ENCODE data around the gene CCNY.
"Not testable (repeated sequence)": the region's sequence is repeated elsewhere in the genome, so short reads cannot be mapped to it uniquely, and the experiment has no call there.

CCNY gene

DNA sequence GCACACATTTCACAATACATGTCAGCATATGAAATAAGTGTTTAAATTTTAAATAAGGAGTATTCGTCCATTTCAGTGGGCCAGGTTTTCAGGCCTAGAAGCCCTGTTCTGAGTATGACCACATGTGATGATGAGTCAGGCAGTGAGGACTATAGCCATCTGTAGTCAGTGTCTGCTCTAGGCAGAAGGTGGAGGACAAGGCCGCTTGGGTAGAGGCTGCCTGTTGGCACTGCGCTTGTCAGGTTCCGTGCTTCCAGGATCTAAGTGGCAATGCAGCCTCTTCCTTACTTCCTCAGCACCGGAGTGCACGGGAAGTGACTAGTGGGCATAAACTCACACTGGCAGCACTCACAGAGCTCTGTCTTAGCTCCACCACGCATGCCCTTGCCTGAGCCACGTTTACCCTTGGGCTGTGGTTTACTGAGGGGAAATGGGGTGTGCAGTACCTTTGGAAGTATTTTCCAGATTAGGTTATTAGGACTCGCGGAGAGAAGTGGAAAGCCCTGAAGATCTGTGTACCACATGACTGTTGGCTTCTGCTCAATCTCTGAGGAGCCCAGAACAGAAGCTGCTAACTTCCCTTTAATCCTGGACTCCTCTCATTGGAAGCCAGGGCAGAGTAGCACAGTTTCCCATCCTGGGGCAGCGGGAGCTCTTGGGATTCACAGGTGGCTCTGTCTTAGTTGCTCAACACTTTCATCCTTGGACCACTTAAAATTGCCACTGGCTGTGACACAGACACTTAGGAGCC, 181.3 kb downstream of the CCNY start:
- Histone ChIP-seq H3K9me3 (replicated peaks in 1 of 11) (no peaks in the 10 kb centered on the region), H3K27ac (no peak overlapping the region), H3K4me1 (peaks cover under 1 to 65% (median 8%) of the 10 kb centered on the region in 10 experiments; a peak in 17 of 20 replicates), H3K36me3 (peaks cover 6 to 55% (median 39%) of the 10 kb centered on the region in 11 experiments; a peak in 20 of 22 replicates), H4K20me1 (peaks cover 3 to 85% (median 38%) of the 10 kb centered on the region in 11 experiments; a peak in 17 of 22 replicates), H3K9ac (no peak overlapping the region), H3K4me3 (no peak overlapping the region), H3K27me3 (no peaks in the 10 kb centered on the region), H3K4me2 (peak overlapping the region in 2 of 11 experiments; percentile 12 to 51; a peak in 3 of 22 replicates)
- no peak for TF ChIP-seq Cebpa-rat (IDR thresholded peaks at IDR 0.05)

DNA sequence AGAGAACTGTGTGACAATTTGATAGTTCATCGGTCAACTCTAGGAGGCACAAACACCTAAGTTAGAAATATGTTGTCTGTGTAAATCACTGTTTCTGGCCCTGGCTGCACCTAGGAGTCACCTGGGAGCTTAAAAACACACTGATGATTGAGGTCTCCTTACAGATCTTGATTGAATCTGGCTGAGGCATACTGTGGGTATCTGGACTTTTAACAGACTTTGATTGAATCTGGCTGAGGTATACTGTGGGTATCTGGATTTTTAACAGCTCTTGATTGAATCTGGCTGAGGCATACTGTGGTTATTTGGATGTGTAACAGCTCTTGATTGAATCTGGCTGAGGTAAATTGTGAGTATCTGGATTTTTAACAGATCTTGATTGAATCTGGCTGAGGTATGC, 181.9 kb downstream of the CCNY start:
- not testable (repeated sequence) for H3K4me3 ChIP-seq; H3K27me3 ChIP-seq; H3K27ac ChIP-seq; H3K9me3 ChIP-seq (replicated peaks in 1 of 11); H3K9ac ChIP-seq; H3K4me2 ChIP-seq
- Histone ChIP-seq H3K36me3 (peaks cover 6 to 58% (median 45%) of the 10 kb centered on the region in 11 experiments; a peak in 20 of 22 replicates), H3K4me1 (peaks cover 3 to 68% (median 12%) of the 10 kb centered on the region in 10 experiments; a peak in 18 of 20 replicates), H4K20me1 (peaks cover 3 to 84% (median 40%) of the 10 kb centered on the region in 11 experiments; a peak in 17 of 22 replicates)

DNA sequence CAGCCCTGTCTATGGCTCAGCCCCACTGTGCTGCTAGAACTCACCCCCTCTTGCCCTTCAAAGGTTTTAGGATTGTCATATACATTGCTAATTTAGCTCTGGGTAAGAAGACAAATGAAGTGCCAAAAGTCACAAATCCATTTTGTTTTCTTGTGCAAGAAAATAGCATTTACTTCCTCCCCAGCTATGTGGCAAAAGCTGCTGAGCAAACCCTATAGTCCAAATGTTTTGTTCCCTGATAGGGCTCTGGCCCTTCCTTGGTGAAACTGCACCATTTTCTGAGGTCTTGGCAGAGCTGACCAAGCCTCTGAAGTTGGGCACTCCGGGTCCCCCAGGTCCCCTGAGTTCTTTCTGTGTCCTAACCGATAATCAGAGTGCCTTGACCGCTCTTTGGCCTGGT, 184.7 kb downstream of the CCNY start:
- TF ChIP-seq Cebpa-rat (IDR thresholded peaks at IDR 0.05): no peak
- H4K20me1 ChIP-seq: peaks cover 0 to 70% (median 26%) of the 10 kb centered on the region in 11 experiments; a peak in 15 of 22 replicates
- H3K27me3 ChIP-seq: no peaks in the 10 kb centered on the region
- H3K9me3 ChIP-seq (replicated peaks in 1 of 11): no peaks in the 10 kb centered on the region
- H3K27ac ChIP-seq: peak overlapping the region in 3 of 11 experiments; percentile 8 to 24 (median 23); a peak in 3 of 22 replicates
- H3K4me3 ChIP-seq: no peak overlapping the region
- H3K4me2 ChIP-seq: peak overlapping the region in 2 of 11 experiments; percentile 59 to 71; a peak in 4 of 22 replicates
- no peak overlapping the region for H3K9ac ChIP-seq
- H3K36me3 ChIP-seq: peaks cover 6 to 58% (median 46%) of the 10 kb centered on the region in 11 experiments; a peak in 20 of 22 replicates
- H3K4me1 ChIP-seq: peaks cover 9 to 73% (median 16%) of the 10 kb centered on the region in 10 experiments; a peak in 18 of 20 replicates

DNA sequence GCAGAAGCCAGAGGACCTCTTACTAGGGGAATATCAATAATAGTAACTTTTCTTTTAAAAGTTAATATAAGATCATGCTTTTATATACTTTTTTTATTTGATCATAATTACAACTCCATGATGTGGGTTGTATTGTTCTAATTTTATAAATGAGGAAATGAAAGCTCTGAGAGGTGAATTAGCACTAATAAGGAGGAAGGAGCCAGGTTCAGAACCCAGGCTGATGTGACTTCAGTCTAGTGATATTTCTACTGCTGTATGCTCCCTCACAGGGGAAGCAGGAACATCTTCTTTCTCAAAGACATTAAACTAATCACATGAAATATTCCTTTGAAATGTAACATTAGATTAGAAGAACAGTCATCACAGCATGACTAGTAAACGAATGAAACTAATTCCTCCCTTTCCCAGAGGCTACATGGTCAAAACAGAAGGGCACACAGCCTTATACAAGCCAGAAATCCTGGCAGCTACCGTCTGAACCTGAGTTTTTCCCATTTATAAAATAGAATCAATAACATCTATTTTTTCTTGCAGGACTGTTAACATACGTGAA, 187.4 kb downstream of the CCNY start:
- Histone ChIP-seq H3K27ac (0 out of 22 replicates have a peak overlapping the region, but pooled peaks of 1 of the 11 experiments have one; percentile 12), H3K4me1 (peaks cover 9 to 52% (median 12%) of the 10 kb centered on the region in 10 experiments; a peak in 18 of 20 replicates), H3K4me3 (no peak overlapping the region), H3K9me3 (replicated peaks in 1 of 11) (no peaks in the 10 kb centered on the region), H3K27me3 (no peaks in the 10 kb centered on the region), H3K36me3 (peaks cover 18 to 55% (median 46%) of the 10 kb centered on the region in 11 experiments), H4K20me1 (peaks cover 0 to 71% (median 16%) of the 10 kb centered on the region in 11 experiments; a peak in 12 of 22 replicates), H3K4me2 (peak overlapping the region in 10 of 11 experiments; percentile 7 to 62 (median 26); a peak in 14 of 22 replicates), H3K9ac (no peak overlapping the region)
- TF ChIP-seq Cebpa-rat (IDR thresholded peaks at IDR 0.05): no peak

DNA sequence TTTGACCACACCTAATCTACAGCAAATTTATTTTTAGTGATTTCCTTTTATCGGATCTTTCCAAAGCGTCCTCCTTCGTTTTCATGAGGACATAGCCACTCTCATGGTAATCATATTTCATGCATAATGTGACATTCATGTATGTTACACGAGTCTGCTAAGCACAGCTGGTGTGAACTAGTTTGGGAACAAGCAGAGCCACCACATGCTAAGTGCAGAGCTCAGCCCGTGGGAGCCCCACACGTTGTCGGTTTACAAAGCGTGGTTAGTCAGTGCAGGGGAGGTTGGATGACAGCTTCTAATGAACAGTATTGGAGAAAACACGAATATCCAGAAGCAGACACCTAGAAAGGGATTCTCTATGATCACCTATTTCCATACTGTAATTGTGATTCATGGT, 190.4 kb downstream of the CCNY start:
- Histone ChIP-seq H3K9ac (no peak overlapping the region), H3K4me1 (peaks cover 9 to 30% (median 12%) of the 10 kb centered on the region in 10 experiments; a peak in 18 of 20 replicates), H3K27me3 (no peaks in the 10 kb centered on the region), H3K9me3 (replicated peaks in 1 of 11) (no peaks in the 10 kb centered on the region; a peak in 1 of 22 replicates), H3K4me3 (no peak overlapping the region), H3K27ac (no peak overlapping the region), H4K20me1 (peaks cover 0 to 55% (median 16%) of the 10 kb centered on the region in 11 experiments; a peak in 12 of 22 replicates), H3K4me2 (no peak overlapping the region), H3K36me3 (peaks cover 32 to 71% (median 52%) of the 10 kb centered on the region in 11 experiments)
- no peak for TF ChIP-seq Cebpa-rat (IDR thresholded peaks at IDR 0.05)

DNA sequence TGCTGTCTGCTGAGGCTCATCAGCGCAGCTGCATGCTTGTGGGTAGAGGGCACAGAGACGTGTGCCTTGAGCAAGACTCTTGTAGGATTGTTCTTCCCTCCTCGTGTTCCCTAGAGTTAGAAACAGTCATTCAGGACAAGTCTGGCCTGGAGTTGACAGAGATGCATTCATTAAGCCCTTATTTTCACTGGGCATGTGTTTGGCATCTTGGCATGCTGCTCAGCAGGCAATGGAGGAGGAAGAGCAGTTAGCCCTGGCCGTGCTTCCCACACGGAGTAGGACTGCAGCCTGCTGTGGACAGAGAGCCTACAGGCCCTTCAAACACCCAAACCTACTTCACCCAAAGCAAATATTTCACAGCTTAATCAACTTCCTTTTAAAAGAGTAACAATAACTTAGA, 195.8 kb downstream of the CCNY start:
- Histone ChIP-seq H3K4me2 (no peak overlapping the region), H3K36me3 (peaks cover 74 to 100% (median 88%) of the 10 kb centered on the region in 11 experiments), H3K4me1 (no peaks in the 10 kb centered on the region), H3K27me3 (no peaks in the 10 kb centered on the region), H3K9ac (no peak overlapping the region), H4K20me1 (peaks cover 0 to 24% (median 5%) of the 10 kb centered on the region in 11 experiments; a peak in 5 of 22 replicates), H3K4me3 (no peak overlapping the region), H3K27ac (no peak overlapping the region), H3K9me3 (replicated peaks in 1 of 11) (peaks cover 38 to 53% (median 47%) of the 10 kb centered on the region in 11 experiments)
- no peak for TF ChIP-seq Cebpa-rat (IDR thresholded peaks at IDR 0.05)

DNA sequence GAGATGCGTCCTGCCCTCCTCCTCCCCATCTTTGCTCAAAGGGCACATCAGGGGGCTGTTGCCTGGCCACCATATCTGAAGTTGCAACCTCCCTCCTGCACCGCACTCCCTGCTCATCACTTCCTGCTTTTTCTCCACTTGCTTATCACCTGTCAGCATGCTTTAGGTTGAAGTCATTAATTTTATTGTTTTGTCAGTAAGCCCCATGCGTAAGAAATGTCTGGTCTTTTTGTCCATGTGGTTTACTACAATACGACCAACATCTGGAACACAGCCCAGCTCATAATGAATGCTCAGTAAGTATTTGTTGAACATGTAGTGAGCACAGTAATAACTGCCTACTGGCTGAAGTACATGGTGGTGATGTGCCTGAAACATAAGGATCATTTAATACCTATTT, 197.3 kb downstream of the CCNY start:
- no peak overlapping the region for H3K4me2 ChIP-seq
- no peaks in the 10 kb centered on the region for H3K27me3 ChIP-seq
- H3K4me1 ChIP-seq: peaks cover 0 to 3% (median 0%) of the 10 kb centered on the region in 10 experiments; a peak in 1 of 20 replicates
- no peak overlapping the region for H3K4me3 ChIP-seq
- H3K27ac ChIP-seq: no peak overlapping the region
- no peak overlapping the region for H3K9ac ChIP-seq
- H3K36me3 ChIP-seq: peaks cover 88 to 100% (median 94%) of the 10 kb centered on the region in 11 experiments
- peaks cover 0 to 17% (median 5%) of the 10 kb centered on the region in 11 experiments; a peak in 6 of 22 replicates for H4K20me1 ChIP-seq
- peaks cover 38 to 65% (median 60%) of the 10 kb centered on the region in 11 experiments for H3K9me3 ChIP-seq (replicated peaks in 1 of 11)
- no peak for TF ChIP-seq Cebpa-rat (IDR thresholded peaks at IDR 0.05)

DNA sequence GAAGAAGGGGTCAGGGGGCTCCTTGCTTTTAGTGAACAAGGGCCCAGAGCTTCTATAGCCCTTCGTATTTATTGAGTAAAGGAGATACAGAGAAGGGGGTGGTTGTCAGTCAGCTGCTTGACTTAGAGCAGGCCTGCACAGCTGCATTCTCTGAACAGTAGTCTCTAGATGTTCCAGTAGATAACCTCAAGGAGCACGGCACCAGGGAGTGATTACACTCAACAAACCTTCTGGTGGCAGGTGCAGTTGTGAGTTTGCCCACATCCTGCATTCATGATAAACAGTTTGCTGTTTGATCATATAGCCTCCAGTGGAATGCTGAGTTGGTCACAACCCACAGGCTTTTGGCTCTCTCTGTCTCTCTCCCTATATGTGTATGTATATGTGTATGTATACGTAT, 198.8 kb downstream of the CCNY start:
- Histone ChIP-seq H3K27me3 (no peaks in the 10 kb centered on the region), H3K4me1 (peaks cover 0 to 6% (median 0%) of the 10 kb centered on the region in 10 experiments; a peak in 1 of 20 replicates), H3K36me3 (peaks cover 92 to 100% (median 99%) of the 10 kb centered on the region in 11 experiments), H3K4me2 (no peak overlapping the region), H4K20me1 (peaks cover 0 to 26% (median 0%) of the 10 kb centered on the region in 11 experiments; a peak in 4 of 22 replicates), H3K9me3 (replicated peaks in 1 of 11) (peaks cover 38 to 74% (median 62%) of the 10 kb centered on the region in 11 experiments), H3K27ac (no peak overlapping the region), H3K9ac (no peak overlapping the region), H3K4me3 (no peak overlapping the region)
- no peak for TF ChIP-seq Cebpa-rat (IDR thresholded peaks at IDR 0.05)

DNA sequence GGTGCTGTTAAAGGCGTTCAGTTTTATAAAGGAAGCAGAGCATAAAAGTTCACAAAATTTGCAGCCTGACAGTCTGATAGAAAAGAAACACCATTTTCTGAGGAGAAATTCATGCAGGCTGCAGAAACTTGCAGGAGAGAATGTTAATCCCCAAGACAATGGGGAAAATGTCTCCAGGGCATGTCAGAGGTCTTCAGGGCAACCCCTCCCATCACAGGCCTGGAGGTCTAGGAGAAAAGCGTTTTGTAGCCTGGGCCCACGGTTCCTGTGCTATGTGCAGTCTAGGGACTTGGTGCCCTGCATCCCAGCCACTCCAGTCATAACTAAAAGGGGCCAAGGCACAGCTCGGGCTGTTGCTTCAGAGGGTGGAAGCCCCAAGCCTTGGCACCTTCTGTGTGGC, 200.5 kb downstream of the CCNY start:
- no peaks in the 10 kb centered on the region for H3K27me3 ChIP-seq
- peaks cover 81 to 99% (median 94%) of the 10 kb centered on the region in 11 experiments for H3K36me3 ChIP-seq
- no peak overlapping the region for H3K27ac ChIP-seq
- H3K4me3 ChIP-seq: no peak overlapping the region
- no peak overlapping the region for H3K9ac ChIP-seq
- peaks cover 0 to 14% (median 0%) of the 10 kb centered on the region in 10 experiments; a peak in 4 of 20 replicates for H3K4me1 ChIP-seq
- H3K4me2 ChIP-seq: no peak overlapping the region
- H3K9me3 ChIP-seq (replicated peaks in 1 of 11): peaks cover 38 to 76% (median 64%) of the 10 kb centered on the region in 11 experiments
- no peak for TF ChIP-seq Cebpa-rat (IDR thresholded peaks at IDR 0.05)
- H4K20me1 ChIP-seq: peaks cover 0 to 38% (median 0%) of the 10 kb centered on the region in 11 experiments; a peak in 4 of 22 replicates

DNA sequence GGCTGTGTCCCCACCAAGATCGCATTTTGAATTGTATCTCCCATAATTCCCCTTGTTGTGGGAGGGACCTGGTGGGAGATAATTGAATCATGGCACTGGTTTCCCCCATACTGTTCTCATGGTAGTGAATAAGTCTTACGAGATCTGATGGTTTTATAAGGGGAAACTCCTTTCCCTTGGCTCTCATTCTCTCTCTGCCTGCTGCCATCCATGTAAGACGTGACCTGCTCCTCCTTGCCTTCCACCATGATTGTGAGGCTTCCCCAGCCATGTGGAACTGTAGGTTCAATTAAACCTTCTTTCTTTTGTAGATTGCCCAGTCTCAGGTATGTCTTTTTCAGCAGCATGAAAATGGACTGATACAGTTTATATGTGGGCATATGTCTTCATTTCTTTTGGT, 201.6 kb downstream of the CCNY start:
- not testable (repeated sequence) for H3K27ac ChIP-seq, H3K4me3 ChIP-seq, H3K4me2 ChIP-seq, H3K27me3 ChIP-seq, H3K9ac ChIP-seq
- peaks cover 35 to 74% (median 56%) of the 10 kb centered on the region in 11 experiments for H3K9me3 ChIP-seq (replicated peaks in 1 of 11)
- peaks cover 0 to 44% (median 0%) of the 10 kb centered on the region in 11 experiments; a peak in 5 of 22 replicates for H4K20me1 ChIP-seq
- peaks cover 80 to 99% (median 94%) of the 10 kb centered on the region in 11 experiments for H3K36me3 ChIP-seq
- H3K4me1 ChIP-seq: peaks cover 0 to 14% (median 0%) of the 10 kb centered on the region in 10 experiments; a peak in 4 of 20 replicates

All from BLaER1 treated with 17β-estradiol and CSF1 and Interleukin-3, amounts not matched to agents 10 nM and 100 nM (cell line).